HEK293T (cell line): ENCODE data around the gene RGS3.

Experiments used
- BHLHE40 ChIP-seq: fragments of 450-650 bp; IDR thresholded peaks from 2 replicates; pipeline ENCODE4 v1.6.1; 2016; ENCODE audit warnings: mild to moderate bottlenecking, moderate library complexity, borderline replicate concordance
- FOXA1 ChIP-seq: fragments of 450-650 bp; IDR thresholded peaks from 2 replicates; pipeline ENCODE4 v1.6.1; 2016; ENCODE audit warnings: mild to moderate bottlenecking
- FOXM1 ChIP-seq: fragments of 450-650 bp; IDR thresholded peaks from 2 replicates; pipeline ENCODE4 v1.6.1; 2017; ENCODE audit warnings: mild to moderate bottlenecking, borderline replicate concordance
- L3MBTL2 ChIP-seq: fragments of 450-650 bp; conservative IDR thresholded peaks from 2 replicates; pipeline ENCODE4 v1.6.1; 2016; ENCODE audit warnings: mild to moderate bottlenecking
- NFRKB ChIP-seq: fragments of 450-650 bp; IDR thresholded peaks from 2 replicates; pipeline ENCODE4 v1.6.1; 2016; ENCODE audit warnings: mild to moderate bottlenecking, moderate library complexity
- PKNOX1 ChIP-seq: fragments of 450-650 bp; IDR thresholded peaks from 2 replicates; pipeline ENCODE4 v1.6.1; 2016
- SP1 ChIP-seq: fragments of 450-650 bp; IDR thresholded peaks from 2 replicates; pipeline ENCODE4 v1.6.1; 2017
- TARDBP ChIP-seq: fragments of 450-650 bp; IDR thresholded peaks from 2 replicates; pipeline ENCODE4 v1.6.1; 2016

- TF ChIP-seq FOXA1, result no peak
- no peak for TF ChIP-seq TARDBP
- TF ChIP-seq L3MBTL2, result no peak
- no peak for TF ChIP-seq FOXM1
- TF ChIP-seq PKNOX1, result no peak
- TF ChIP-seq BHLHE40, result no peak
- no peak for TF ChIP-seq SP1
- no peak for TF ChIP-seq NFRKB
Observed at GRCh38 chr9:113566016-113566711, 102.6 kb downstream of the RGS3 start.
